MM.1S (cell line): ENCODE measurements around the gene MYLK4.

ENCODE experiments used
- DNase-seq: peaks from one replicate; pipeline ENCODE4 v3.0.0-alpha.2; 2015
- H2AFZ ChIP-seq: fragments of 300-600 bp; sonication (generic); 2 replicates; pipeline ENCODE4 v1.6.0; 2016; ENCODE audit warnings: antibody characterized with exemption, low read length
- H3F3A ChIP-seq: fragments of 300-600 bp; sonication (generic); 2 replicates; pipeline ENCODE4 v1.6.1; 2016; ENCODE audit warnings: mild to moderate bottlenecking, antibody characterized with exemption, low read length, moderate library complexity, mixed read lengths; ENCODE audit not compliant: insufficient read depth
- H3K27ac ChIP-seq: fragments of 300-600 bp; sonication (generic); 2 replicates; pipeline ENCODE4 v1.5.1; 2016; ENCODE audit warnings: mild to moderate bottlenecking, low read length
- H3K27me3 ChIP-seq: fragments of 300-600 bp; sonication (generic); replicated peaks from 2 replicates; pipeline ENCODE4 v1.6.0; 2016; ENCODE audit warnings: low read length; ENCODE audit not compliant: insufficient read depth
- H3K36me3 ChIP-seq: fragments of 300-600 bp; sonication (generic); replicated peaks from 2 replicates; pipeline ENCODE4 v1.6.1; 2016; ENCODE audit warnings: mild to moderate bottlenecking, low read length, mixed read lengths; ENCODE audit not compliant: insufficient read depth
- H3K4me1 ChIP-seq: fragments of 300-600 bp; sonication (generic); 2 replicates; pipeline ENCODE4 v1.6.1; 2016; ENCODE audit warnings: low read length, mixed read lengths
- H3K4me2 ChIP-seq: fragments of 300-600 bp; sonication (generic); 2 replicates; pipeline ENCODE4 v1.6.0; 2016; ENCODE audit warnings: low read depth, low read length
- H3K4me3 ChIP-seq: fragments of 300-600 bp; sonication (generic); 2 replicates; pipeline ENCODE4 v1.5.1; 2016; ENCODE audit warnings: low read length, mixed read lengths
- H3K79me2 ChIP-seq: fragments of 300-600 bp; sonication (generic); 2 replicates; pipeline ENCODE4 v1.6.1; 2016; ENCODE audit warnings: mixed run types, low read length, mixed read lengths
- H3K9ac ChIP-seq: fragments of 300-600 bp; sonication (generic); 2 replicates; pipeline ENCODE4 v1.6.1; 2016; ENCODE audit warnings: low read length, mixed read lengths
- H3K9me2 ChIP-seq: fragments of 300-600 bp; sonication (generic); replicated peaks from 2 replicates; pipeline ENCODE4 v1.6.1; 2016; ENCODE audit warnings: mild to moderate bottlenecking, low read length, mixed read lengths; ENCODE audit not compliant: insufficient read depth
- H3K9me3 ChIP-seq: fragments of 300-600 bp; sonication (generic); replicated peaks from 2 replicates; pipeline ENCODE4 v1.6.1; 2016; ENCODE audit warnings: mild to moderate bottlenecking, low read length, mixed read lengths; ENCODE audit not compliant: insufficient read depth
- H4K20me1 ChIP-seq: fragments of 300-600 bp; sonication (generic); 2 replicates; pipeline ENCODE4 v1.6.1; 2016; ENCODE audit warnings: mild to moderate bottlenecking, low read length, moderate library complexity, mixed read lengths; ENCODE audit not compliant: insufficient read depth
- EZH2 ChIP-seq: fragments of 300-600 bp; sonication (generic); optimal IDR thresholded peaks from 2 replicates; pipeline ENCODE3; 2017; ENCODE audit warnings: low read depth, mild to moderate bottlenecking, antibody characterized with exemption, low read length, mixed read lengths
- EZH2phosphoT487 ChIP-seq: fragments of 300-600 bp; sonication (generic); IDR thresholded peaks from 2 replicates; pipeline ENCODE4 v1.6.1; 2018; ENCODE audit warnings: antibody characterized with exemption, low read length
- TF ChIP-seq, protein P1 (sequence below): fragments of 300-600 bp; sonication (generic); IDR thresholded peaks from 2 replicates; pipeline ENCODE4 v1.5.1; 2016; ENCODE audit warnings: antibody characterized with exemption, low read length, mixed read lengths

Gene MYLK4

DNA sequence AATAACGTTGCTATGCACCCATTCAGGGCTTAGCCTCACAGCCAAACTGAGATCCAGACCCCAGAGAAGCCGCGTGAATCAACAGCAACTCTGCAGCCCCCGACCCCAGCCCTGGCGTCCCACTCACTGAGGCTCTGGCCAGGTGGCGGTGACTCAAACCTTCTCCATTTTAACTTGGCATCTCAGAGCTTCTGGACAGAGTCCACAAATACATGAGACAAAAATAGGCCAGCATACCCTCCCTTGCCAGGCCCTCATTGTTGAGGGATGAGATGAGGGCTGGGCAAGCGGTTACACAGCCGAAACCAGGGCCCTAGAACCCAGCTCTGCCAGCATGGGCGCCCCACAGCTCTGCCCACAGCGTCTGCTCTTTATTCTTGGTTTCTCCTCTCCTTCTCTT lies 118.4 kb downstream of the MYLK4 start:
- H3K27ac ChIP-seq = no peak overlapping the region
- H2AFZ ChIP-seq = no peak overlapping the region
- no peak for DNase-seq
- no peaks in the 10 kb centered on the region for H3K79me2 ChIP-seq
- H3K4me3 ChIP-seq = no peak overlapping the region
- H3K27me3 ChIP-seq = peaks cover 92% of the 10 kb centered on the region
- no peak overlapping the region for H3K9ac ChIP-seq
- H3K9me3 ChIP-seq = no peaks in the 10 kb centered on the region
- no peak overlapping the region for H3K4me2 ChIP-seq
- TF ChIP-seq EZH2 (no peak), EZH2phosphoT487 (no peak)
- TF ChIP-seq, protein P1, sequence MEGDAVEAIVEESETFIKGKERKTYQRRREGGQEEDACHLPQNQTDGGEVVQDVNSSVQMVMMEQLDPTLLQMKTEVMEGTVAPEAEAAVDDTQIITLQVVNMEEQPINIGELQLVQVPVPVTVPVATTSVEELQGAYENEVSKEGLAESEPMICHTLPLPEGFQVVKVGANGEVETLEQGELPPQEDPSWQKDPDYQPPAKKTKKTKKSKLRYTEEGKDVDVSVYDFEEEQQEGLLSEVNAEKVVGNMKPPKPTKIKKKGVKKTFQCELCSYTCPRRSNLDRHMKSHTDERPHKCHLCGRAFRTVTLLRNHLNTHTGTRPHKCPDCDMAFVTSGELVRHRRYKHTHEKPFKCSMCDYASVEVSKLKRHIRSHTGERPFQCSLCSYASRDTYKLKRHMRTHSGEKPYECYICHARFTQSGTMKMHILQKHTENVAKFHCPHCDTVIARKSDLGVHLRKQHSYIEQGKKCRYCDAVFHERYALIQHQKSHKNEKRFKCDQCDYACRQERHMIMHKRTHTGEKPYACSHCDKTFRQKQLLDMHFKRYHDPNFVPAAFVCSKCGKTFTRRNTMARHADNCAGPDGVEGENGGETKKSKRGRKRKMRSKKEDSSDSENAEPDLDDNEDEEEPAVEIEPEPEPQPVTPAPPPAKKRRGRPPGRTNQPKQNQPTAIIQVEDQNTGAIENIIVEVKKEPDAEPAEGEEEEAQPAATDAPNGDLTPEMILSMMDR = no peak
- no peaks in the 10 kb centered on the region for H3F3A ChIP-seq
- no peaks in the 10 kb centered on the region for H4K20me1 ChIP-seq
- peaks cover 4% of the 10 kb centered on the region; the same call in 1 of the 2 replicates for H3K4me1 ChIP-seq
- no peaks in the 10 kb centered on the region for H3K9me2 ChIP-seq
- no peaks in the 10 kb centered on the region for H3K36me3 ChIP-seq

DNA sequence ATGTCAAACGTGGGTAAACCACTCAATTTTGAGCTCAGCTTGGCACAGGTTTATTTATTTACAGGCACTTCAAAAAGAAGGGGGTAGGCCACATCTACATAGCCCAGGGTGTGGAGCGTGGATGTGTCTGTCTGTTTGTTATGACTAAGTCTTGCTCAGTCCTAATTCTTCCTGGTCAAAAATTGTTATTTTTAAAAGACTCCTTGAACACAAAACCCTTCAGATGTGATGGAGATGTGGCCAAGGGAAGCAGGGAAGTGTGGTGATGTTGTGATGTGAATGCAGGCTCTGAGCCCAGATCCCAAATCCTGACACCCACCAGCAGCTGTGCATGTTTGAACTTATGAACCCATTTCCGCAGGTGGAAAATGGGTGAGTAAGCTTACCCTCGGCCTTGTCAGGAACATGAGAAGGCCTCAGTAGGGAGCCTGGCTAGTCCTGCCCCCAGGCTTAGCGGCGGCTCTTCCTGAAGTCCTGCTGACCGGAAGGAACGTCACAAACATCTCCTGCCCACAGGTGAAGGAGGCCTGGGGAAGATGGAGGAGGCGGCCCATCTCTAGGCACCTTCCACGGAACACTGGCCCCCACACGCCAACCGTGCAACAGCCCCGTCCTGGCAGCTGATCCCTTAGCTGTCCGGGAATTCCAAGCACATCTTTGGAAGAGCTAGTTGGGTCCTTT lies 119.7 kb downstream of the MYLK4 start:
- Histone ChIP-seq H3K36me3 (no peaks in the 10 kb centered on the region), H3K9ac (no peak overlapping the region), H3K4me3 (no peak overlapping the region), H3F3A (no peaks in the 10 kb centered on the region), H3K9me2 (no peaks in the 10 kb centered on the region), H4K20me1 (no peaks in the 10 kb centered on the region), H3K4me2 (no peak overlapping the region), H3K4me1 (peaks cover 4% of the 10 kb centered on the region; the same call in 1 of the 2 replicates), H3K27me3 (peaks cover 91% of the 10 kb centered on the region), H3K79me2 (no peaks in the 10 kb centered on the region), H3K27ac (no peak overlapping the region), H3K9me3 (no peaks in the 10 kb centered on the region), H2AFZ (no peak overlapping the region)
- no peak for DNase-seq
- TF ChIP-seq EZH2 (no peak), EZH2phosphoT487 (no peak)
- TF ChIP-seq, protein P1 = no peak

DNA sequence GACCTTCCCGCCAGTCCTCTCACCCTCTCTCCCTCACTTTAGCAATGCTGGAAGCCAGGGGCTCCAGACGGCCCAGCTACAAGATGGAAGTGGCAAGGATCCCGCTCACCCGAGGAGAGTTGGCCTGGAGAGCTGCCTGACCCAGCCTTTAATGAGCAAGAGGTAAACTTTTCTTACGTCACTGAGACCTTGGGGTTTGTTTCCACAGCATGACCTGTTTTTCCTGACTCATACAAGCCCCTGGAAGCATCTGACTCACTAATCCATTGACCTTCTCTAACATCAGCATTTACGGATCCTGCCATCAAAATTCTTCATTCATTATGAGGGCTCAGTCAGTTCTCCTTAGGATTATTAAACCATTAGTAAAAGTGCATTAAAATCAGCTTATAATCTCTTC lies 120.4 kb downstream of the MYLK4 start:
- Histone ChIP-seq H3K4me1 (peaks cover 4% of the 10 kb centered on the region; the same call in 1 of the 2 replicates), H3K79me2 (no peaks in the 10 kb centered on the region), H3F3A (no peaks in the 10 kb centered on the region), H2AFZ (no peak overlapping the region), H3K4me3 (no peak overlapping the region), H4K20me1 (no peaks in the 10 kb centered on the region), H3K9ac (no peak overlapping the region), H3K9me3 (no peaks in the 10 kb centered on the region), H3K36me3 (no peaks in the 10 kb centered on the region), H3K27me3 (peaks cover 91% of the 10 kb centered on the region), H3K4me2 (no peak overlapping the region), H3K9me2 (no peaks in the 10 kb centered on the region), H3K27ac (no peak overlapping the region)
- TF ChIP-seq, protein P1 = no peak
- TF ChIP-seq EZH2 (no peak), EZH2phosphoT487 (no peak)
- no peak for DNase-seq
